GM12865 (cell line): ENCODE results near the gene SCRN1.

Experiments used
- DNase-seq: peaks from one replicate; pipeline ENCODE4 v3.0.0; 2010; ENCODE audit warnings: low read depth
- H3K4me3 ChIP-seq: 2 replicates; pipeline ENCODE4 v1.5.1; 2011; ENCODE audit warnings: mild to moderate bottlenecking, low read depth, low read length, control low read depth
- TF ChIP-seq, protein P1 (sequence below): IDR thresholded peaks from 2 replicates; pipeline ENCODE4 v1.5.1; 2011; ENCODE audit warnings: low read length, control low read depth, low read depth, inconsistent platforms; ENCODE audit not compliant: insufficient read depth; ENCODE audit errors: missing control alignments

The SCRN1 gene

DNA sequence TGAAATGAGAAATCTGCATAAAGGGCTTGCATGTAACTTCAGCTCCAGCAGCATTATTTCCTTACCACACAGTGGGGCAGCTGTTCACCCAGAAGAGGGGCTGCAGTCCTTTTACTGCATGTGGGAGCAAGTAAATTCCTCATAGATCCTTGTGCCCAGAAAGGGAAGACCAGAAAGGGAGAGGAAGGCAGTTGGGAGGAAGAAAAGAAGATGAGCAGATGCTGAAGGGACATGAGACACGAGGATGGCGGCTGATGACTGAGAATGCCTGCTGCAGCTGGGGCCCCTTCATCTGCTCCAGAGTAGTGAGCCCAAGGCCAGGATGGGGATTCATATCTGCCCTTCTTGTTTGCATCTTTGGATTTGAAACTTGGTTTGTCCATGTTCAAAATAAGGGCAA, 102.8 kb downstream of the SCRN1 start:
- DNase-seq = no peak
- TF ChIP-seq, protein P1, sequence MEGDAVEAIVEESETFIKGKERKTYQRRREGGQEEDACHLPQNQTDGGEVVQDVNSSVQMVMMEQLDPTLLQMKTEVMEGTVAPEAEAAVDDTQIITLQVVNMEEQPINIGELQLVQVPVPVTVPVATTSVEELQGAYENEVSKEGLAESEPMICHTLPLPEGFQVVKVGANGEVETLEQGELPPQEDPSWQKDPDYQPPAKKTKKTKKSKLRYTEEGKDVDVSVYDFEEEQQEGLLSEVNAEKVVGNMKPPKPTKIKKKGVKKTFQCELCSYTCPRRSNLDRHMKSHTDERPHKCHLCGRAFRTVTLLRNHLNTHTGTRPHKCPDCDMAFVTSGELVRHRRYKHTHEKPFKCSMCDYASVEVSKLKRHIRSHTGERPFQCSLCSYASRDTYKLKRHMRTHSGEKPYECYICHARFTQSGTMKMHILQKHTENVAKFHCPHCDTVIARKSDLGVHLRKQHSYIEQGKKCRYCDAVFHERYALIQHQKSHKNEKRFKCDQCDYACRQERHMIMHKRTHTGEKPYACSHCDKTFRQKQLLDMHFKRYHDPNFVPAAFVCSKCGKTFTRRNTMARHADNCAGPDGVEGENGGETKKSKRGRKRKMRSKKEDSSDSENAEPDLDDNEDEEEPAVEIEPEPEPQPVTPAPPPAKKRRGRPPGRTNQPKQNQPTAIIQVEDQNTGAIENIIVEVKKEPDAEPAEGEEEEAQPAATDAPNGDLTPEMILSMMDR = no peak
- no peak overlapping the region for H3K4me3 ChIP-seq

DNA sequence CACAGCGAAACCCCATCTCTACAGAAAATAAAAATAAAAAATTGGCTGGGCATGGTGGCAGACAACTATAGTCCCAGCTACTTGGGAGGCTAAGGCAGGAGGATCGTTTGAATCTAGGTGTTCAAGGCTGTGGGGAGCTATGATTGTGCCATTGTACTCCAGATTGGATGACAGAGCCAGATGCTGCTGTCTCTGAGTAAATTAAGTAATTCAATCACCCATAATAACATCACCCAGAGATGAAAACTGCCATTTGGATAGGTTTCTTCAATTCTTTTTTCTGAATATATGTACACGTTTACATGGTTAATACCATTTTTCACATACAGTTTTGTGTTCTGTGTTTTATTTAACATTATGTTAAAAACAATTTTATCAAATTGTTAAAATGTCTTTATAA, 104.0 kb downstream of the SCRN1 start:
- TF ChIP-seq, protein P1 = no peak
- H3K4me3 ChIP-seq = no peak overlapping the region
- no peak for DNase-seq

DNA sequence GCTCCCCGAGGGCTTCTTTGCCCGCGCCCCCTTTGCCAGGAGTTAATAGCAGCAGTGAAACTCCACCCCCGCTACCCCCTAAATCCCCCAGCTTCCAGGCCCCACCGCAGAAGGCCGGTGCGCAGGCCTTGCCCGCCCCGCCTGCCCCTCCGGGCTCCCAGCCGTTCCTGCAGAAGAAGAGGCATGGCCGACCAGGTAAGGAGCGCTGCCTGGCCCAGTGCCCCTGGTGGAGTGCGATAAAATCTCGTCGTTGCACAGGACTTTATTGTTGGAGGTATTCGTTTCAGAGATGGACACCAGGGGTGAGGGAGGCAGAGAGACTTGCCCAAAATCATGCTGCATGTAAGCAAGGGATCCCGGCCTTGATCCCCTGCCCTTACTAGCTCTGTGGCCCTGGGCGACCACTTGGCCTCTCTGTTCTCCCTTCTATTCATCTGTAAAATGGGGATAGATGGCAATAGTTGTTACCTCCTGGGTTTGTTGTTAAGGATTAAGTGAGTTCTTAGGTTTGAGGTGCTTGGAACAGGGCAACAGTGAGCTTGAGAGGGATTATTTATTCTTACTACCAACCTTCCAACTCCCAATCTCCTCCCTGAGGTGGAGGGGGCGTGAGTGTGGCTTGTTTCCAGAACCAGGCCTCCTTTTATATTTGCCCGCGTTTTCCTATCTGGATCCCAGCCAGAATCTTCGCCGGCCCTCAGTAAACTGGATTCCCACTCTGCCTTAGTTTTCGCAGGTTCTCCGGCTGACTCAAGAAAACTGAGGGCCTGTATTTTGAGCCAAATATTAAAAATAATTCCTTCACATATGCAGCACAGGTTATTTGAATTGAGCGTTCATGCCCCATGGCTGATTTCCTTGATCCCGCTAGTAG, 105.0 kb downstream of the SCRN1 start:
- no peak overlapping the region for H3K4me3 ChIP-seq
- TF ChIP-seq, protein P1 = no peak
- DNase-seq = no peak

DNA sequence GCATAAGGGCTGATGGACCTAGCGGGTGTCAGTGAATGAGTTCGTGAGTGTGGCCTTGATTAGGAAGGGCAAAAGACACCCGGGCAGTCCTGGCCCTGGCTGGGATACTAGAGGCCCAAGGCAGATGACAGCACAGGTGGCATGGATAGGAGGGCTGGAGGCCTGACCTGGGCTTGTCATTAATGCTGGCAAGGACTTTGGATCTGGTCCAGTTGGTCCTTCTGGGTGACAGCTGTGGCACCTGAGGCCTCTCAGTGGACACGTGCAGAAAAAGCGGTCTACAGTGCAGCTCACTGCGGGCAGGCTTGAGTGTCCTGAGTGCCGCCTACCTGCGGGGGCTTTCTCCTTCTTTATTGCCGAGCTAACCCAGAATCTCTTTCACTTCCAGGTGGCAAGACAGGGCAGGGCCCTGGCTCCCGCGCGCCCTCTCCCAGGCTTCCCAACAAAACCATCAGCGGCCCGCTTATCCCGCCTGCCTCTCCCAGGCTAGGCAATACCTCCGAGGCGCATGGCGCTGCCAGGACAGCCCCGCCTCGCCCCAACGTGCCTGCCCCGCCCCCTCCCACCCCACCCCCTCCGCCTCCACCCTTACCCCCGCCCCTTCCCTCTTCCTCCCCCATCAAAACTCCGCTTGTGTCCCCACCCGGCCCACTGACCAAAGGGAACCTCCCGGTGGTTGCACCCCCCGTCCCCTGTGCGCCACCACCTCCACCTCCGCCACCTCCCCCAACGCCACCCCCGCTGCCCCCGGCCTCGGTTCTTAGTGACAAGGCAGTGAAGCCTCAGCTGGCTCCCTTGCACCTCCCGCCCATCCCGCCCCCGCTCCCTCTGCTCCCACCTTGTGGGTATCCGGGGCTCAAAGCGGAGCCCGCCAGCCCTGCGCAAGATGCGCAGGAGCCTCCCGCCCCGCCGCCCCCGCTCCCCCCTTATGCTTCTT, 105.9 kb downstream of the SCRN1 start:
- TF ChIP-seq, protein P1 = no peak
- H3K4me3 ChIP-seq = no peak overlapping the region
- no peak for DNase-seq

DNA sequence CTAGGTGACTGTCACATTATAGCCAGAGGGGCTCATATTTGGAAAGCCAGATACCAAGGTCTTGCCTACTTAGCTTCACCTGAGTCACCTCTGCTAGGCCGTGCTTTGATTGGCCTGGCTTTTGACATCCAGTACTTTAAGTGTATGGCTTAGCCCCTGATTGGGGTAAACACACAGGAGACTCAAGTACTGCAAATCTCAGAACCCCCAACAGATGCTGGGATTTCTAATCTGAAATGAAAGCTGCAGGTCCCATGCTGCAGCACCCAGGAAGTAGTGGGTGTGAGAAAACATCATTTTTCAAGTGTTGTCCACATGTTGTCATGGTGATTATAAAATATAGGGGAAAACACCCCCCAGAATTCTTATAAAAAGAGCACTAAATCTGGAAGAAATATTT, 107.1 kb downstream of the SCRN1 start:
- DNase-seq = no peak
- no peak overlapping the region for H3K4me3 ChIP-seq
- TF ChIP-seq, protein P1 = no peak

DNA sequence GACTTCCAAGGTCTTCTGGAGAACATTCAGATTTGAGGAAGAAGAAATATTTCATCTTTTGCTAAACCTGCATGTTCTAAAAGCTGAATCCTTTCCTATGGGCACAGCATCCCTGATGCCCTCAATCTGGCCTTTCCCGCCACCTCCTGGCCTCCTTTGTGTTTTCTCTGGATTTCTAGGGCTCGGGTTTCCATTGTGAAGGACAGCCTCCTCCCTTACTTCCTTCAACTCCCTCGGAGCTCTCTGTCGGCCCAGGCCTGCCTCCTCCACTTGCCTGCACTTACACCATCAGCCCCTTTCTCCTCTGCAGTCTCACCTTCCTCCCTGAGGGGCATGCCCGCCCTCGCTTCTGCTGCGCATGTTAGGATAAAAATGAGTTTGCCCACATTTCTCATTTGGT, 107.9 kb downstream of the SCRN1 start:
- no peak overlapping the region for H3K4me3 ChIP-seq
- TF ChIP-seq, protein P1 = no peak
- no peak for DNase-seq
